COLO829 (cell line): ENCODE results near the gene TRIP4.
"Not testable (repeated sequence)": the region's sequence is repeated elsewhere in the genome, so short reads cannot be mapped to it uniquely, and the experiment has no call there.

Experiments used
- DNase-seq: peaks from one replicate; pipeline ENCODE4 v3.0.0; 2012; ENCODE audit warnings: low spot score

Gene TRIP4

GRCh38 chr15:64381000-64381751, 6.5 kb upstream of the TRIP4 start, which contains the start of gene PCLAF:
Gene PCLAF, minus strand, starts transcription at chr15:64381441. Its CDS starts 70 bp downstream, at chr15:64381371.
- peak; percentile 87 for DNase-seq

- no peak for DNase-seq
These were observed 3.9 kb upstream of the TRIP4 start for GRCh38 chr15:64383760-64384159.

- DNase-seq = no peak
These were observed 1.3 kb upstream of the TRIP4 start for GRCh38 chr15:64386291-64386690.

- DNase-seq = no peak
These were observed 1.4 kb downstream of the TRIP4 start for GRCh38 chr15:64389036-64389435.

GRCh38 chr15:64392471-64392870, 4.8 kb downstream of the TRIP4 start:
- not testable (repeated sequence) for DNase-seq

GRCh38 chr15:64396789-64397188, 9.2 kb downstream of the TRIP4 start:
- no peak for DNase-seq

GRCh38 chr15:64398575-64398974, 10.9 kb downstream of the TRIP4 start:
- no peak for DNase-seq

GRCh38 chr15:64400583-64400982, 12.9 kb downstream of the TRIP4 start:
- DNase-seq = no peak

- DNase-seq = no peak
These were observed 24.6 kb downstream of the TRIP4 start for GRCh38 chr15:64412216-64412615.

- no peak for DNase-seq
These were observed 35.1 kb downstream of the TRIP4 start for GRCh38 chr15:64422697-64423096.

GRCh38 chr15:64423970-64424369, 36.3 kb downstream of the TRIP4 start:
- no peak for DNase-seq

GRCh38 chr15:64425221-64425620, 37.6 kb downstream of the TRIP4 start:
- DNase-seq = no peak

GRCh38 chr15:64426845-64427465, 39.3 kb downstream of the TRIP4 start:
- no peak for DNase-seq

GRCh38 chr15:64429448-64429847, 41.8 kb downstream of the TRIP4 start:
- no peak for DNase-seq

GRCh38 chr15:64430000-64430735, 42.5 kb downstream of the TRIP4 start:
- DNase-seq = no peak

- DNase-seq = no peak
These were observed 50.3 kb downstream of the TRIP4 start for GRCh38 chr15:64437982-64438381.

GRCh38 chr15:64438653-64439447, 51.2 kb downstream of the TRIP4 start:
- DNase-seq = no peak

GRCh38 chr15:64441852-64442251, 54.2 kb downstream of the TRIP4 start:
- no peak for DNase-seq

- no peak for DNase-seq
These were observed 55.4 kb downstream of the TRIP4 start for GRCh38 chr15:64443016-64443415.

- peak; percentile 42 for DNase-seq
These were observed 56.3 kb downstream of the TRIP4 start for GRCh38 chr15:64443747-64444621.

GRCh38 chr15:64444836-64445235, 57.2 kb downstream of the TRIP4 start:
- DNase-seq = no peak
